Liver (tissue), 3 donors: ENCODE results near the gene POLDIP2.

Experiments
- ATF3 ChIP-seq: IDR thresholded peaks from 2 replicates; pipeline ENCODE4 v1.6.1; 2016; ENCODE audit warnings: antibody characterized with exemption
- CTCF ChIP-seq: fragments of 150-350 bp; IDR thresholded peaks from 2 replicates; pipeline ENCODE4 v1.5.1; 2017; ENCODE audit warnings: improper control_type of control experiment, low read depth, low read length; ENCODE audit not compliant: missing input control
- GABPA ChIP-seq, 2 donors: IDR thresholded peaks in 1 of 2; conservative IDR thresholded peaks in 1 of 2; 2 replicates each; pipeline ENCODE4 v1.6.1; 2016; ENCODE audit warnings: antibody characterized with exemption in 2 of 2, mild to moderate bottlenecking in 1 of 2, moderate library complexity in 1 of 2
- RAD21 ChIP-seq, 2 donors: IDR thresholded peaks; 2 replicates each; pipeline ENCODE4 v1.6.1; 2016; ENCODE audit warnings: antibody characterized with exemption in 2 of 2, mild to moderate bottlenecking in 2 of 2
- TAF1 ChIP-seq: conservative IDR thresholded peaks from 2 replicates; pipeline ENCODE4 v1.6.1; 2016; ENCODE audit warnings: antibody characterized with exemption, mild to moderate bottlenecking
- TF ChIP-seq, protein P1 (sequence below): IDR thresholded peaks from 2 replicates; pipeline ENCODE4 v1.6.1; 2016; ENCODE audit warnings: antibody characterized with exemption, mild to moderate bottlenecking
- donor health status: healthy.
- donor health status: healthy.

GRCh38 chr17:28327709-28328108, 29.6 kb downstream of the POLDIP2 start:
- TF ChIP-seq CTCF, result no peak
- no peak for TF ChIP-seq ATF3
- no peak for TF ChIP-seq TAF1
- TF ChIP-seq GABPA (IDR thresholded peaks at IDR 0.05 in 1 of 2, conservative IDR thresholded peaks at IDR 0.05 in 1 of 2), result no peak
- no peak for TF ChIP-seq RAD21 (IDR thresholded peaks at IDR 0.05)
- TF ChIP-seq, protein P1, sequence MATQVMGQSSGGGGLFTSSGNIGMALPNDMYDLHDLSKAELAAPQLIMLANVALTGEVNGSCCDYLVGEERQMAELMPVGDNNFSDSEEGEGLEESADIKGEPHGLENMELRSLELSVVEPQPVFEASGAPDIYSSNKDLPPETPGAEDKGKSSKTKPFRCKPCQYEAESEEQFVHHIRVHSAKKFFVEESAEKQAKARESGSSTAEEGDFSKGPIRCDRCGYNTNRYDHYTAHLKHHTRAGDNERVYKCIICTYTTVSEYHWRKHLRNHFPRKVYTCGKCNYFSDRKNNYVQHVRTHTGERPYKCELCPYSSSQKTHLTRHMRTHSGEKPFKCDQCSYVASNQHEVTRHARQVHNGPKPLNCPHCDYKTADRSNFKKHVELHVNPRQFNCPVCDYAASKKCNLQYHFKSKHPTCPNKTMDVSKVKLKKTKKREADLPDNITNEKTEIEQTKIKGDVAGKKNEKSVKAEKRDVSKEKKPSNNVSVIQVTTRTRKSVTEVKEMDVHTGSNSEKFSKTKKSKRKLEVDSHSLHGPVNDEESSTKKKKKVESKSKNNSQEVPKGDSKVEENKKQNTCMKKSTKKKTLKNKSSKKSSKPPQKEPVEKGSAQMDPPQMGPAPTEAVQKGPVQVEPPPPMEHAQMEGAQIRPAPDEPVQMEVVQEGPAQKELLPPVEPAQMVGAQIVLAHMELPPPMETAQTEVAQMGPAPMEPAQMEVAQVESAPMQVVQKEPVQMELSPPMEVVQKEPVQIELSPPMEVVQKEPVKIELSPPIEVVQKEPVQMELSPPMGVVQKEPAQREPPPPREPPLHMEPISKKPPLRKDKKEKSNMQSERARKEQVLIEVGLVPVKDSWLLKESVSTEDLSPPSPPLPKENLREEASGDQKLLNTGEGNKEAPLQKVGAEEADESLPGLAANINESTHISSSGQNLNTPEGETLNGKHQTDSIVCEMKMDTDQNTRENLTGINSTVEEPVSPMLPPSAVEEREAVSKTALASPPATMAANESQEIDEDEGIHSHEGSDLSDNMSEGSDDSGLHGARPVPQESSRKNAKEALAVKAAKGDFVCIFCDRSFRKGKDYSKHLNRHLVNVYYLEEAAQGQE, result no peak
